Calu3 (cell line): Measurements from ENCODE around the gene OPRD1. TPM values are rescaled to one million over a fixed set of nuclear protein-coding genes. Genes with fewer than 3 reads are reported as not detected.

ENCODE experiments used
- BruUV-seq: library from RNA; stranded (reverse); fragments of 400-500 nt; replicated peaks from 2 replicates; lab custom pipeline; 2021; lab: Mats Ljungman, UMichigan
- CTCF ChIA-PET: fragments of 300-600 bp; sonication (Branson Sonifier 250); formaldehyde crosslinking; loops from one replicate; lab custom pipeline; 2022; ENCODE audit warnings: antibody characterized with exemption; lab: Charles Lee
- DNase-seq: peaks from one replicate; pipeline ENCODE4 v3.0.0; 2022
- H3K27ac Mint-ChIP-seq: one replicate; pipeline ENCODE4 v1.8.0; 2022; ENCODE audit warnings: mixed read lengths; ENCODE audit not compliant: unreplicated experiment
- H3K27me3 Mint-ChIP-seq: one replicate; pipeline ENCODE4 v1.8.0; 2022; ENCODE audit warnings: mixed read lengths; ENCODE audit not compliant: unreplicated experiment
- H3K36me3 Mint-ChIP-seq: one replicate; pipeline ENCODE4 v1.8.0; 2022; ENCODE audit warnings: mild to moderate bottlenecking, moderate library complexity, mixed read lengths; ENCODE audit not compliant: insufficient read depth, unreplicated experiment
- H3K4me1 Mint-ChIP-seq: one replicate; pipeline ENCODE4 v1.8.0; 2022; ENCODE audit warnings: mild to moderate bottlenecking, low read depth, mixed read lengths; ENCODE audit not compliant: unreplicated experiment
- H3K4me3 Mint-ChIP-seq: one replicate; pipeline ENCODE4 v1.8.0; 2022; ENCODE audit warnings: mild to moderate bottlenecking, low read depth, moderate library complexity, mixed read lengths; ENCODE audit not compliant: unreplicated experiment
- H3K9me3 Mint-ChIP-seq: one replicate; pipeline ENCODE4 v1.8.0; 2022; ENCODE audit warnings: low read depth, mixed read lengths; ENCODE audit not compliant: unreplicated experiment
- intact Hi-C: fragments of 100-400 bp; cut with micrococcal nuclease; formaldehyde crosslinking; loops from one replicate; pipeline ENCODE4 v1.10.0; 2022; ENCODE audit not compliant: unreplicated experiment
- total RNA-seq: library from RNA; stranded (reverse); gene quantifications from 2 replicates; pipeline ENCODE4 v1.2.3, GENCODE V29; 2022
- TF ChIP-seq, protein P1 (sequence below): fragments of 200-600 bp; IDR thresholded peaks from one replicate; pipeline ENCODE4 v1.8.0; 2022; ENCODE audit warnings: antibody characterized with exemption; ENCODE audit not compliant: unreplicated experiment

OPRD1 gene
- total RNA-seq, 1 experiment from 2014 or later = 0.07 TPM

DNA sequence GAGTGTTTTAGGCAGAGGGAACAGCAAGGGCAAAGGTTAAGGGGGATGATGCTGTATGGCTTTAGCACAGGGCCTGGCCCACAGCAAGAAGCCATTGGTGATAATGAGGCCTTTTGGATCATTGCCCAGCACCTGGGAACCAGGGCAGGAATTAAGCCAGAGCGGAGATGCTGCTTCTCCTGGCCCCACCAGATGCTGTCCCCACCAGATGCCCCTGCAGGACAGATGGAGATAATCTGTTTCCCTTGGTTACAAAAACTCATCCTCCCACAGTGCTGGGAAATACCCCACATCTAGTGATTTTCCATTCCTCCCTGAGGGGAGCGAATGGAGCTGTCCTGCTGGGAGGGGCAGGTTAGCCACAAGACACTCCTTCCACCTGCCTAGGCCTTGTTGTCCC, 18.8 kb downstream of the OPRD1 start:
- Mint-ChIP-seq H3K4me3 (no peak overlapping the region), H3K27ac (no peak overlapping the region), H3K36me3 (peaks cover 5% of the 10 kb centered on the region), H3K27me3 (peaks cover 55% of the 10 kb centered on the region), H3K4me1 (no peaks in the 10 kb centered on the region), H3K9me3 (no peaks in the 10 kb centered on the region)
- intact Hi-C loops = no loop called here
- no peak for DNase-seq
- TF ChIP-seq, protein P1, sequence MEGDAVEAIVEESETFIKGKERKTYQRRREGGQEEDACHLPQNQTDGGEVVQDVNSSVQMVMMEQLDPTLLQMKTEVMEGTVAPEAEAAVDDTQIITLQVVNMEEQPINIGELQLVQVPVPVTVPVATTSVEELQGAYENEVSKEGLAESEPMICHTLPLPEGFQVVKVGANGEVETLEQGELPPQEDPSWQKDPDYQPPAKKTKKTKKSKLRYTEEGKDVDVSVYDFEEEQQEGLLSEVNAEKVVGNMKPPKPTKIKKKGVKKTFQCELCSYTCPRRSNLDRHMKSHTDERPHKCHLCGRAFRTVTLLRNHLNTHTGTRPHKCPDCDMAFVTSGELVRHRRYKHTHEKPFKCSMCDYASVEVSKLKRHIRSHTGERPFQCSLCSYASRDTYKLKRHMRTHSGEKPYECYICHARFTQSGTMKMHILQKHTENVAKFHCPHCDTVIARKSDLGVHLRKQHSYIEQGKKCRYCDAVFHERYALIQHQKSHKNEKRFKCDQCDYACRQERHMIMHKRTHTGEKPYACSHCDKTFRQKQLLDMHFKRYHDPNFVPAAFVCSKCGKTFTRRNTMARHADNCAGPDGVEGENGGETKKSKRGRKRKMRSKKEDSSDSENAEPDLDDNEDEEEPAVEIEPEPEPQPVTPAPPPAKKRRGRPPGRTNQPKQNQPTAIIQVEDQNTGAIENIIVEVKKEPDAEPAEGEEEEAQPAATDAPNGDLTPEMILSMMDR = no peak
- CTCF ChIA-PET = interaction anchor here (0.7 kb wide), 1 partner anchor 204 kb away, joined by 3 read pairs; no protein-coding TSS in a partner anchor
- no TSS peak for BruUV-seq

DNA sequence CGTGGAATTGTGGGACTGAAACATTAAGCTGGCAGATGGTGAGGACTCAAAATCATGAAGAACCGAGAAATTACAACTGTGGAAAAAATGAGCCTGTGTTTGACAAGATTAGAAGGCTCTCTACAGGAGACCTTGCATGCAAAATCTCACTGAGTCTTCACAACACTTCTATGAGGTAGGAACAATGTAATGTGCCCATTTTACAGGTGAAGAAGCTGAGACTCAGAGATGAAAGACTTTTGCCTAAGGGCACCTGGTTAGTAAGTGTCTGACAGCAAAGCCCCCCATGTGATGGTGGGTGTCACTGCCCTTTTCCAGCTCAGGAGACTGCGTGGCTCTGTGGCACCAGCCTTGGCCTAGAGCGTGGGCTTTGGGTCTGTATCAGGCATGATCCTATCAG, 21.0 kb downstream of the OPRD1 start:
- CTCF ChIA-PET = interaction anchor here (0.8 kb wide), 1 partner anchor 11 kb away, joined by 3 read pairs; no protein-coding TSS in a partner anchor
- TF ChIP-seq, protein P1 = no peak
- DNase-seq = no peak
- peaks cover 5% of the 10 kb centered on the region for H3K36me3 Mint-ChIP-seq
- intact Hi-C loops = no loop called here
- no TSS peak for BruUV-seq
- H3K4me3 Mint-ChIP-seq = no peak overlapping the region
- H3K27ac Mint-ChIP-seq = no peak overlapping the region
- no peaks in the 10 kb centered on the region for H3K4me1 Mint-ChIP-seq
- peaks cover 53% of the 10 kb centered on the region for H3K27me3 Mint-ChIP-seq
- no peaks in the 10 kb centered on the region for H3K9me3 Mint-ChIP-seq

DNA sequence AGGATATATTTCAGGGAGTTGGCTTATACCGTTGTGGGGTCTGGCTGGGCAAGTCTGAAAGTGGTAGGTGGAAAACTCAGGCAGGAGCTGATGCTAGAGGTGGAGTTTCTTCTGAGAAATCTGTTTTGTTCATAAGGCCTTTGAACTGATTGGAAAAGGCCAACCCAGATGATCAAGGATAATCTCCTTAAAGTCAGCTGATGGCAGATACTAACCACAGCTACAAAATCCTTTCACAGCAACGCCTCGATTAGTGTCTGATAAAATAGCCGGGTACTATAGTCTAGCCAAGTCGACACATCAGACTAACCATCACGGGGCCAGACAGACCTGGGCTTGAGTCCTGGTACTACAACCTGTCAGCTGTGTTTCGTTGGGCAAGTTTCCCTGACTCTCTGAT, 21.4 kb downstream of the OPRD1 start:
- H3K27ac Mint-ChIP-seq = no peak overlapping the region
- CTCF ChIA-PET = interaction anchor here (0.8 kb wide), 1 partner anchor 11 kb away, joined by 3 read pairs; no protein-coding TSS in a partner anchor
- intact Hi-C loops = no loop called here
- no peak for DNase-seq
- TF ChIP-seq, protein P1 = no peak
- H3K9me3 Mint-ChIP-seq = no peaks in the 10 kb centered on the region
- H3K4me1 Mint-ChIP-seq = no peaks in the 10 kb centered on the region
- H3K4me3 Mint-ChIP-seq = no peak overlapping the region
- H3K36me3 Mint-ChIP-seq = peaks cover 5% of the 10 kb centered on the region
- peaks cover 55% of the 10 kb centered on the region for H3K27me3 Mint-ChIP-seq
- BruUV-seq = no TSS peak

DNA sequence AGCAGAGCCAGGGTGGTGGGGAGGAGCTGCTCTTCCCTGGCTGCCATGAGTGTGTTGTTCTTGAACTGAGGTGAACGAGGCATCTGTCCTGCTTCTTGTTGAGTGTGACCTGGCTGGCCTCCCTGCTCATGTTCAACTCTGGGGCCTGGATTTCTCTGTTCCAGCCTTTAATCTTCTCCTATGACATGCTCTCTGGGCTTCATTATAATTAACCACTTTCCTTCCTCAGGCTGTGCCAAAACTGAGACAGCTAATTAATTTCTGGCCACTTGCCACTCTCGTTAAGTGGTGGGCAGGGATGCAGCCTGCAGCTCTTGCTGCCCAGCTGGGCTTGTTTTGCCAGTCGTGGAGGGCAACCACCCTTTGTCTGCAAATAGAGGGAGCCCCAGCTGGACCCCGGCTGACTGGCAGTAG, 23.3 kb downstream of the OPRD1 start:
- DNase-seq = no peak
- Mint-ChIP-seq H3K9me3 (no peaks in the 10 kb centered on the region), H3K36me3 (peaks cover 5% of the 10 kb centered on the region), H3K4me3 (no peak overlapping the region), H3K27me3 (peaks cover 63% of the 10 kb centered on the region), H3K4me1 (no peaks in the 10 kb centered on the region), H3K27ac (no peak overlapping the region)
- intact Hi-C loops = no loop called here
- no TSS peak for BruUV-seq
- CTCF ChIA-PET = no interaction called here
- TF ChIP-seq, protein P1 = no peak
